Smooth muscle cell (in vitro differentiated cells): ENCODE results near the gene DUSP21. TPM values are rescaled to one million over a fixed set of nuclear protein-coding genes. Genes with fewer than 3 reads are reported as not detected.
A peak's percentile ranks its signal among the peaks of the same experiment; 100 is the strongest.

Source experiments
- DNase-seq: peaks from one replicate; lab custom pipeline; 2025; ENCODE audit not compliant: unreplicated experiment; lab: John Stamatoyannopoulos, UW
- H2AFZ ChIP-seq: fragments of 200-600 bp; sonication (generic); 2 replicates; pipeline ENCODE4 v1.6.0; 2016; ENCODE audit warnings: antibody characterized with exemption, low read depth, mild to moderate bottlenecking
- H3F3A ChIP-seq: fragments of 200-600 bp; sonication (generic); 2 replicates; pipeline ENCODE4 v1.6.0; 2017; ENCODE audit warnings: antibody characterized with exemption, low read depth
- H3K27ac ChIP-seq: fragments of 200-600 bp; sonication (generic); 2 replicates; pipeline ENCODE4 v1.5.1; 2016; ENCODE audit warnings: low read depth, mild to moderate bottlenecking
- H3K27me3 ChIP-seq: fragments of 200-600 bp; sonication (generic); 2 replicates; pipeline ENCODE4 v1.6.1; 2016; ENCODE audit warnings: low read depth, mild to moderate bottlenecking
- H3K36me3 ChIP-seq: fragments of 200-600 bp; sonication (generic); 2 replicates; pipeline ENCODE4 v1.5.1; 2016; ENCODE audit warnings: low read depth
- H3K4me1 ChIP-seq: fragments of 200-600 bp; sonication (generic); 2 replicates; pipeline ENCODE4 v1.5.1; 2016; ENCODE audit warnings: low read depth
- H3K4me2 ChIP-seq: fragments of 200-600 bp; sonication (generic); 2 replicates; pipeline ENCODE4 v1.6.0; 2016; ENCODE audit warnings: mild to moderate bottlenecking
- H3K4me3 ChIP-seq: fragments of 200-600 bp; sonication (generic); 2 replicates; pipeline ENCODE4 v1.5.1; 2016; ENCODE audit warnings: mild to moderate bottlenecking
- H3K79me2 ChIP-seq: fragments of 200-600 bp; sonication (generic); 2 replicates; pipeline ENCODE4 v1.6.0; 2016; ENCODE audit warnings: low read depth, mild to moderate bottlenecking
- H3K9ac ChIP-seq: fragments of 200-600 bp; sonication (generic); 2 replicates; pipeline ENCODE4 v1.6.0; 2016; ENCODE audit warnings: low read depth
- H3K9me3 ChIP-seq: fragments of 200-600 bp; sonication (generic); replicated peaks from 2 replicates; pipeline ENCODE4 v1.5.1; 2016; ENCODE audit warnings: low read depth
- H4K20me1 ChIP-seq: fragments of 200-600 bp; sonication (generic); 2 replicates; pipeline ENCODE4 v1.6.0; 2016; ENCODE audit warnings: low read depth
- CTCF ChIP-seq: fragments of 200-600 bp; sonication (generic); IDR thresholded peaks from 2 replicates; pipeline ENCODE4 v1.5.1; 2017; ENCODE audit warnings: borderline replicate concordance, mild to moderate bottlenecking, antibody characterized with exemption; ENCODE audit not compliant: insufficient read depth, poor library complexity, severe bottlenecking
- WGBS: methylation state at CpG from one replicate; pipeline ENCODE4 v1.1.7; 2016; ENCODE audit warnings: low lambda C conversion rate; 5-methylcytosine and 5-hydroxymethylcytosine counted together
- polyA plus RNA-seq: library from polyadenylated mRNA; unstranded; fragments of >200 nt; fragmentation: Nextera tagmentation; extraction: Ambion mirVana; gene quantifications from 2 replicates; pipeline ENCODE4 v1.2.1, GENCODE V29; 2016
- total RNA-seq: library from RNA; depleted of rRNA; stranded (reverse); fragments of >200 nt; gene quantifications from 2 replicates; pipeline ENCODE4 v1.2.3, GENCODE V29; 2014

Gene DUSP21
- total and polyA plus RNA-seq, 2 experiments from 2014 or later: not detected

GRCh38 chrX:44875185-44875489 is 31.3 kb downstream of the DUSP21 start:
- Histone ChIP-seq H3K4me2 (peak overlapping the region; percentile 90), H3K9ac (peak overlapping the region; percentile 53), H4K20me1 (peaks cover 55% of the 10 kb centered on the region), H3K4me3 (peak overlapping the region; percentile 89), H3K79me2 (peaks cover 68% of the 10 kb centered on the region), H3K27me3 (no peaks in the 10 kb centered on the region), H3K9me3 (no peaks in the 10 kb centered on the region), H3K4me1 (peaks cover 8% of the 10 kb centered on the region), H3F3A (no peaks in the 10 kb centered on the region), H2AFZ (no peak overlapping the region), H3K36me3 (no peaks in the 10 kb centered on the region), H3K27ac (peak overlapping the region; percentile 6)
- no peak for DNase-seq
- WGBS: 57% methylated on average over 5 of the region's 5 CpGs
- TF ChIP-seq CTCF: no peak

- Histone ChIP-seq H3K79me2 (peaks cover 77% of the 10 kb centered on the region), H3K27ac (no peak overlapping the region), H3F3A (no peaks in the 10 kb centered on the region), H3K36me3 (no peaks in the 10 kb centered on the region), H3K9me3 (no peaks in the 10 kb centered on the region), H2AFZ (no peak overlapping the region), H3K9ac (no peak overlapping the region), H4K20me1 (peaks cover 64% of the 10 kb centered on the region), H3K4me2 (peak overlapping the region; percentile 90), H3K4me1 (peaks cover 8% of the 10 kb centered on the region), H3K4me3 (peak overlapping the region; percentile 89), H3K27me3 (no peaks in the 10 kb centered on the region)
- 71% methylated on average over 4 of the region's 4 CpGs for WGBS
- TF ChIP-seq CTCF: no peak
- DNase-seq: no peak
Measured at GRCh38 chrX:44876086-44876485, 32.3 kb downstream of the DUSP21 start.

- Histone ChIP-seq H3K9me3 (no peaks in the 10 kb centered on the region), H3K4me2 (no peak overlapping the region), H3K27ac (no peak overlapping the region), H3K4me3 (no peak overlapping the region), H2AFZ (no peak overlapping the region), H3K9ac (no peak overlapping the region), H4K20me1 (peaks cover 71% of the 10 kb centered on the region), H3K79me2 (peaks cover 84% of the 10 kb centered on the region), H3K4me1 (peaks cover 8% of the 10 kb centered on the region), H3K27me3 (no peaks in the 10 kb centered on the region), H3K36me3 (no peaks in the 10 kb centered on the region), H3F3A (no peaks in the 10 kb centered on the region)
- no peak for DNase-seq
- TF ChIP-seq CTCF: no peak
- WGBS: 94% methylated on average over 19 of the region's 19 CpGs
Measured at GRCh38 chrX:44876767-44877166, 32.9 kb downstream of the DUSP21 start.

- 71% methylated on average over 8 of the region's 8 CpGs for WGBS
- TF ChIP-seq CTCF: no peak
- DNase-seq: no peak
- no peaks in the 10 kb centered on the region for H3K36me3 ChIP-seq
- H3K79me2 ChIP-seq: peaks cover 100% of the 10 kb centered on the region
- H3F3A ChIP-seq: no peaks in the 10 kb centered on the region
- no peak overlapping the region for H2AFZ ChIP-seq
- H3K4me2 ChIP-seq: no peak overlapping the region
- H4K20me1 ChIP-seq: peaks cover 89% of the 10 kb centered on the region
- no peaks in the 10 kb centered on the region for H3K9me3 ChIP-seq
- H3K4me3 ChIP-seq: no peak overlapping the region
- peaks cover 8% of the 10 kb centered on the region for H3K4me1 ChIP-seq
- no peak overlapping the region for H3K27ac ChIP-seq
- H3K9ac ChIP-seq: no peak overlapping the region
- no peaks in the 10 kb centered on the region for H3K27me3 ChIP-seq
Measured at GRCh38 chrX:44878780-44879179, 35.0 kb downstream of the DUSP21 start.
